NCI-H187 (cell line): ENCODE data around the gene ERAL1.
"Not testable (repeated sequence)": the region's sequence is repeated elsewhere in the genome, so short reads cannot be mapped to it uniquely, and the experiment has no call there.

Source experiments
- DNase-seq, 2 experiments: peaks; one replicate each; lab custom pipeline; 2025; lab: John Stamatoyannopoulos, UW

Gene ERAL1

GRCh38 chr17:28879886-28880571 lies 25.2 kb downstream of the ERAL1 start:
- DNase-seq, result no peak

- DNase-seq, result no peak
Observed at GRCh38 chr17:28880572-28880945, 25.7 kb downstream of the ERAL1 start.

GRCh38 chr17:28881533-28882056 lies 26.8 kb downstream of the ERAL1 start:
- DNase-seq, result no peak

GRCh38 chr17:28882154-28882895 lies 27.5 kb downstream of the ERAL1 start:
- DNase-seq, result no peak

GRCh38 chr17:28883967-28884702 lies 29.3 kb downstream of the ERAL1 start:
- no peak for DNase-seq

GRCh38 chr17:28885363-28885762 lies 30.5 kb downstream of the ERAL1 start:
- DNase-seq, result no peak

- no peak for DNase-seq
Observed at GRCh38 chr17:28885951-28886350, 31.1 kb downstream of the ERAL1 start.

GRCh38 chr17:28887871-28888471 lies 33.2 kb downstream of the ERAL1 start:
- DNase-seq, result no peak

GRCh38 chr17:28888832-28889231 lies 34.0 kb downstream of the ERAL1 start:
- DNase-seq, result no peak

- DNase-seq, result no peak
Observed at GRCh38 chr17:28889996-28890395, 35.2 kb downstream of the ERAL1 start.

- DNase-seq, result no peak
Observed at GRCh38 chr17:28891201-28891600, 36.4 kb downstream of the ERAL1 start.

- no peak for DNase-seq
Observed at GRCh38 chr17:28892024-28892423, 37.2 kb downstream of the ERAL1 start.

GRCh38 chr17:28893248-28894183 lies 38.7 kb downstream of the ERAL1 start:
- DNase-seq, result not testable (repeated sequence)

- DNase-seq, result no peak
Observed at GRCh38 chr17:28895794-28896447, 41.1 kb downstream of the ERAL1 start.

- DNase-seq, result no peak
Observed at GRCh38 chr17:28896491-28896883, 41.7 kb downstream of the ERAL1 start.

- peak; percentile 10 to 27 for DNase-seq
Observed at GRCh38 chr17:28896884-28897768, 42.3 kb downstream of the ERAL1 start, which contains the start of gene FLOT2. Gene FLOT2 (minus strand): TSS chr17:28897733. CDS start chr17:28897574, 159 bp downstream.

GRCh38 chr17:28897769-28898526 lies 43.1 kb downstream of the ERAL1 start:
- no peak for DNase-seq

GRCh38 chr17:28898527-28898955 lies 43.7 kb downstream of the ERAL1 start:
- DNase-seq, result no peak
